Mammary epithelial cell (primary cell): ENCODE results near the gene PNPLA3.

ENCODE experiments used
- EZH2 ChIP-seq: IDR thresholded peaks from 2 replicates; pipeline ENCODE4 v1.6.1; 2012; ENCODE audit warnings: low read length, inconsistent platforms, borderline replicate concordance
- TF ChIP-seq, protein P1 (sequence below), 2 donors: IDR thresholded peaks in 1 of 2; conservative IDR thresholded peaks in 1 of 2; 2 replicates each; pipeline ENCODE4 v1.5.1; 2011 to 2012; ENCODE audit warnings: inconsistent platforms in 2 of 2, low read length in 2 of 2, mild to moderate bottlenecking in 2 of 2, control low read depth in 1 of 2, low read depth in 1 of 2; ENCODE audit not compliant: insufficient read depth in 1 of 2; ENCODE audit errors: extremely low read depth in 1 of 2

GRCh38 chr22:43994006-43994405 lies 70.4 kb downstream of the PNPLA3 start:
- TF ChIP-seq, protein P1, sequence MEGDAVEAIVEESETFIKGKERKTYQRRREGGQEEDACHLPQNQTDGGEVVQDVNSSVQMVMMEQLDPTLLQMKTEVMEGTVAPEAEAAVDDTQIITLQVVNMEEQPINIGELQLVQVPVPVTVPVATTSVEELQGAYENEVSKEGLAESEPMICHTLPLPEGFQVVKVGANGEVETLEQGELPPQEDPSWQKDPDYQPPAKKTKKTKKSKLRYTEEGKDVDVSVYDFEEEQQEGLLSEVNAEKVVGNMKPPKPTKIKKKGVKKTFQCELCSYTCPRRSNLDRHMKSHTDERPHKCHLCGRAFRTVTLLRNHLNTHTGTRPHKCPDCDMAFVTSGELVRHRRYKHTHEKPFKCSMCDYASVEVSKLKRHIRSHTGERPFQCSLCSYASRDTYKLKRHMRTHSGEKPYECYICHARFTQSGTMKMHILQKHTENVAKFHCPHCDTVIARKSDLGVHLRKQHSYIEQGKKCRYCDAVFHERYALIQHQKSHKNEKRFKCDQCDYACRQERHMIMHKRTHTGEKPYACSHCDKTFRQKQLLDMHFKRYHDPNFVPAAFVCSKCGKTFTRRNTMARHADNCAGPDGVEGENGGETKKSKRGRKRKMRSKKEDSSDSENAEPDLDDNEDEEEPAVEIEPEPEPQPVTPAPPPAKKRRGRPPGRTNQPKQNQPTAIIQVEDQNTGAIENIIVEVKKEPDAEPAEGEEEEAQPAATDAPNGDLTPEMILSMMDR (conservative IDR thresholded peaks at IDR 0.05 in 1 of 2, IDR thresholded peaks at IDR 0.05 in 1 of 2; ENCODE audit: extremely low read depth in 1 of 2, insufficient read depth in 1 of 2, low read depth in 1 of 2, low read length in 2 of 2), result no peak
- no peak for TF ChIP-seq EZH2
